ENCODE data around the gene PTGES.

- TF ChIP-seq POLR2AphosphoS5 (IDR thresholded peaks at IDR 0.05; ENCODE audit: low read length) (no peak), CTCF (IDR thresholded peaks at IDR 0.05 in 2 of 3, conservative IDR thresholded peaks at IDR 0.05 in 1 of 3; ENCODE audit: control insufficient read depth in 2 of 3, extremely low read depth in 1 of 3, insufficient read depth in 1 of 3, low read depth in 3 of 3, low read length in 3 of 3) (no peak), ELK1 (IDR thresholded peaks at IDR 0.05; ENCODE audit: low read depth, low read length) (no peak), BCL11A (IDR thresholded peaks at IDR 0.05; ENCODE audit: low read depth, low read length) (no peak)
Observed at GRCh38 chr9:129724456-129725190, 28.2 kb downstream of the PTGES start.

Data from GM12878 (cell line).